Tibial artery (tissue), 4 donors: ENCODE data around the gene SMIM12.

Experiments used
- DNase-seq, 2 donors: peaks; one replicate each; pipeline ENCODE4 v3.0.0-alpha.2; 2019
- H3K27ac ChIP-seq, 2 donors: fragments of 200-600 bp; sonication (generic) in 1 of 2; 1 replicate in 1 of 2; 2 replicates in 1 of 2; pipeline ENCODE4 v1.5.1; 2018 to 2019; ENCODE audit warnings: mild to moderate bottlenecking in 1 of 2
- H3K27me3 ChIP-seq, 2 donors: fragments of 200-600 bp; sonication (generic) in 1 of 2; one replicate each; pipeline versions ENCODE4 v1.5.1 to v1.6.0; 2016 to 2019
- H3K36me3 ChIP-seq, 3 donors: fragments of 200-600 bp; sonication (generic) in 2 of 3; one replicate each; pipeline ENCODE4 v1.5.1; 2016 to 2019; ENCODE audit warnings: mild to moderate bottlenecking in 2 of 3
- H3K4me1 ChIP-seq, 4 donors: fragments of 200-600 bp; sonication (generic) in 2 of 4; 1 replicate in 3 of 4; 2 replicates in 1 of 4; pipeline ENCODE4 v1.5.1; 2016 to 2019
- H3K4me3 ChIP-seq, 2 donors: fragments of 200-600 bp; sonication (generic) in 1 of 2; 1 replicate in 1 of 2; 2 replicates in 1 of 2; pipeline ENCODE4 v1.5.1; 2018 to 2019; ENCODE audit warnings: mild to moderate bottlenecking in 2 of 2
- H3K9me3 ChIP-seq, 3 donors: fragments of 200-600 bp; sonication (generic) in 1 of 3; one replicate each; pipeline ENCODE4 v1.5.1; 2016 to 2019
- CTCF ChIP-seq, 2 experiments: fragments of 200-600 bp in 1 of 2; fragments of 450-650 bp in 1 of 2; IDR thresholded peaks; one replicate each; pipeline ENCODE4 v1.5.1; 2017 to 2019; ENCODE audit warnings: antibody characterized with exemption in 2 of 2, mild to moderate bottlenecking in 1 of 2, moderate library complexity in 1 of 2
- intact Hi-C: fragments of 100-400 bp; cut with DNase I; formaldehyde crosslinking; loops from one replicate; pipeline ENCODE4 v1.15.0; 2023; ENCODE audit warnings: low total_unique reads

Gene SMIM12

GRCh38 chr1:34864759-34865158 lies 5.2 kb upstream of the SMIM12 start:
- H3K4me3 ChIP-seq: no peak overlapping the region
- intact Hi-C loops: loop anchor here (5.0 kb wide), 1 partner anchor 77 kb away; no protein-coding TSS in a partner anchor
- no peak for TF ChIP-seq CTCF (IDR thresholded peaks at IDR 0.05)
- no peaks in the 10 kb centered on the region for H3K27me3 ChIP-seq
- DNase-seq: no peak
- no peak overlapping the region for H3K27ac ChIP-seq
- no peaks in the 10 kb centered on the region for H3K36me3 ChIP-seq
- no peaks in the 10 kb centered on the region for H3K9me3 ChIP-seq
- peaks cover 0 to 21% (median 13%) of the 10 kb centered on the region in 4 donors for H3K4me1 ChIP-seq

GRCh38 chr1:34863501-34863900 lies 4.0 kb upstream of the SMIM12 start:
- no peaks in the 10 kb centered on the region for H3K27me3 ChIP-seq
- H3K9me3 ChIP-seq: no peaks in the 10 kb centered on the region
- H3K36me3 ChIP-seq: no peaks in the 10 kb centered on the region
- H3K4me1 ChIP-seq: peaks cover 0 to 26% (median 18%) of the 10 kb centered on the region in 4 donors
- no peak overlapping the region for H3K27ac ChIP-seq
- no peak overlapping the region for H3K4me3 ChIP-seq
- no peak for DNase-seq
- intact Hi-C loops: no loop called here
- no peak for TF ChIP-seq CTCF (IDR thresholded peaks at IDR 0.05)

- intact Hi-C loops: no loop called here
- H3K36me3 ChIP-seq: peaks cover 16 to 22% (median 20%) of the 10 kb centered on the region in 3 donors
- DNase-seq: peak; percentile 25 to 74
- peaks cover 0 to 39% (median 28%) of the 10 kb centered on the region in 4 donors for H3K4me1 ChIP-seq
- peak overlapping the region; percentile 80 to 93 for H3K27ac ChIP-seq
- H3K27me3 ChIP-seq: no peaks in the 10 kb centered on the region
- H3K9me3 ChIP-seq: no peaks in the 10 kb centered on the region
- H3K4me3 ChIP-seq: peak overlapping the region; percentile 74 to 95
- no peak for TF ChIP-seq CTCF (IDR thresholded peaks at IDR 0.05)
These were observed 576 bp downstream of the SMIM12 start for GRCh38 chr1:34858901-34859445.

- intact Hi-C loops: no loop called here
- TF ChIP-seq CTCF (IDR thresholded peaks at IDR 0.05): no peak
- H3K27ac ChIP-seq: no peak overlapping the region
- no peak for DNase-seq
- no peaks in the 10 kb centered on the region for H3K9me3 ChIP-seq
- H3K4me1 ChIP-seq: peaks cover 3 to 60% (median 38%) of the 10 kb centered on the region in 4 donors
- no peaks in the 10 kb centered on the region for H3K27me3 ChIP-seq
- peaks cover 16 to 26% (median 20%) of the 10 kb centered on the region in 3 donors for H3K36me3 ChIP-seq
- H3K4me3 ChIP-seq: no peak overlapping the region
These were observed 2.9 kb downstream of the SMIM12 start for GRCh38 chr1:34856697-34857096.

- Histone ChIP-seq H3K9me3 (no peaks in the 10 kb centered on the region), H3K4me3 (no peak overlapping the region), H3K4me1 (peaks cover 3 to 77% (median 46%) of the 10 kb centered on the region in 4 donors), H3K27me3 (no peaks in the 10 kb centered on the region), H3K36me3 (peaks cover 16 to 26% (median 20%) of the 10 kb centered on the region in 3 donors), H3K27ac (peak overlapping the region; percentile 79 to 85)
- DNase-seq: peak; percentile 90 to 98
- TF ChIP-seq CTCF (IDR thresholded peaks at IDR 0.05): peak; percentile 99 to 100
- intact Hi-C loops: loop anchor here (2.0 kb wide), 1 partner anchor 66 kb away; no protein-coding TSS in a partner anchor
These were observed 6.8 kb downstream of the SMIM12 start for GRCh38 chr1:34852677-34853217.
